Glutamatergic neuron (in vitro differentiated cells): Measurements from ENCODE around the gene TRAF4. TPM values are rescaled to one million over a fixed set of nuclear protein-coding genes. Genes with fewer than 3 reads are reported as not detected.
"Not testable (repeated sequence)": the region's sequence is repeated elsewhere in the genome, so short reads cannot be mapped to it uniquely, and the experiment has no call there.

Source experiments
- DNase-seq: peaks from one replicate; pipeline ENCODE4 v3.0.0; 2022
- H3K27ac Mint-ChIP-seq: one replicate; pipeline ENCODE4 v1.8.0; 2020; ENCODE audit warnings: mild to moderate bottlenecking, mixed read lengths, inconsistent platforms; ENCODE audit not compliant: unreplicated experiment
- H3K27me3 Mint-ChIP-seq: one replicate; pipeline ENCODE4 v1.8.0; 2020; ENCODE audit warnings: mild to moderate bottlenecking, moderate library complexity, mixed read lengths, inconsistent platforms; ENCODE audit not compliant: unreplicated experiment
- H3K36me3 Mint-ChIP-seq: one replicate; pipeline ENCODE4 v1.8.0; 2020; ENCODE audit warnings: mild to moderate bottlenecking, mixed read lengths, inconsistent platforms; ENCODE audit not compliant: unreplicated experiment
- H3K4me1 Mint-ChIP-seq: one replicate; pipeline ENCODE4 v1.8.0; 2020; ENCODE audit warnings: mild to moderate bottlenecking, low read depth, mixed read lengths, inconsistent platforms; ENCODE audit not compliant: unreplicated experiment
- H3K4me3 Mint-ChIP-seq: one replicate; pipeline ENCODE4 v1.8.0; 2020; ENCODE audit warnings: mild to moderate bottlenecking, mixed read lengths, inconsistent platforms; ENCODE audit not compliant: unreplicated experiment
- H3K9me3 Mint-ChIP-seq: one replicate; pipeline ENCODE4 v1.8.0; 2020; ENCODE audit warnings: mild to moderate bottlenecking, moderate library complexity, mixed read lengths, inconsistent platforms; ENCODE audit not compliant: unreplicated experiment
- total RNA-seq: library from RNA; stranded (reverse); fragmentation: NEBNext Ultra II Directional; extraction: Animal tissue kit (Norgen Biotek cat#: 25700); gene quantifications from one replicate; pipeline ENCODE4 v1.2.1, GENCODE V29; 2021; ENCODE audit not compliant: unreplicated experiment
- TF ChIP-seq, protein P1 (sequence below): fragments of 200-600 bp; sonication (generic); IDR thresholded peaks from one replicate; pipeline ENCODE4 v1.5.0; 2021; ENCODE audit not compliant: partially characterized antibody, unreplicated experiment

TRAF4 gene
- total RNA-seq, 1 donor from 2014 or later, result 373 TPM

DNA sequence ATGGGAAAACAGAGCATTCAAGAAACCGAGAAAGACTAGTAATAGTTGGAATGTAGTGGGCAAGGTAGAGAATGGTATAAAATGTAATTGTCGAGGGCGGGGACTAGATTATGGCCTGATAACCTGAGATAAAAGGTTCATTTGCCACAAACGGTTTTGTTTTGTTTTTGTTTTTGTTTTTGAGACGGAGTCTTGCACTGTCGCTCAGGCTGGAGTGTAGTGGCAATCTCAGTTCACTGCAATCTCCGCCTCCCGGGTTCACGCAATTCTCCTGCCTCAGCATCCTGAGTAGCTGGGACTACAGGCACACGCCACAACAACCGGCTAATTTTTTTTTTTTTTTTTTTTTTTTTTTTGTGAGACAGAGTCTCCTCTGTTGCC, 13.9 kb upstream of the TRAF4 start:
- Mint-ChIP-seq H3K4me3 (peak overlapping the region; percentile 8), H3K27me3 (peaks cover 16% of the 10 kb centered on the region), H3K4me1 (peaks cover 8% of the 10 kb centered on the region), H3K36me3 (peaks cover under 1% of the 10 kb centered on the region), H3K9me3 (peaks cover 15% of the 10 kb centered on the region), H3K27ac (no peak overlapping the region)
- DNase-seq, result no peak
- TF ChIP-seq, protein P1, sequence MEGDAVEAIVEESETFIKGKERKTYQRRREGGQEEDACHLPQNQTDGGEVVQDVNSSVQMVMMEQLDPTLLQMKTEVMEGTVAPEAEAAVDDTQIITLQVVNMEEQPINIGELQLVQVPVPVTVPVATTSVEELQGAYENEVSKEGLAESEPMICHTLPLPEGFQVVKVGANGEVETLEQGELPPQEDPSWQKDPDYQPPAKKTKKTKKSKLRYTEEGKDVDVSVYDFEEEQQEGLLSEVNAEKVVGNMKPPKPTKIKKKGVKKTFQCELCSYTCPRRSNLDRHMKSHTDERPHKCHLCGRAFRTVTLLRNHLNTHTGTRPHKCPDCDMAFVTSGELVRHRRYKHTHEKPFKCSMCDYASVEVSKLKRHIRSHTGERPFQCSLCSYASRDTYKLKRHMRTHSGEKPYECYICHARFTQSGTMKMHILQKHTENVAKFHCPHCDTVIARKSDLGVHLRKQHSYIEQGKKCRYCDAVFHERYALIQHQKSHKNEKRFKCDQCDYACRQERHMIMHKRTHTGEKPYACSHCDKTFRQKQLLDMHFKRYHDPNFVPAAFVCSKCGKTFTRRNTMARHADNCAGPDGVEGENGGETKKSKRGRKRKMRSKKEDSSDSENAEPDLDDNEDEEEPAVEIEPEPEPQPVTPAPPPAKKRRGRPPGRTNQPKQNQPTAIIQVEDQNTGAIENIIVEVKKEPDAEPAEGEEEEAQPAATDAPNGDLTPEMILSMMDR, result no peak

DNA sequence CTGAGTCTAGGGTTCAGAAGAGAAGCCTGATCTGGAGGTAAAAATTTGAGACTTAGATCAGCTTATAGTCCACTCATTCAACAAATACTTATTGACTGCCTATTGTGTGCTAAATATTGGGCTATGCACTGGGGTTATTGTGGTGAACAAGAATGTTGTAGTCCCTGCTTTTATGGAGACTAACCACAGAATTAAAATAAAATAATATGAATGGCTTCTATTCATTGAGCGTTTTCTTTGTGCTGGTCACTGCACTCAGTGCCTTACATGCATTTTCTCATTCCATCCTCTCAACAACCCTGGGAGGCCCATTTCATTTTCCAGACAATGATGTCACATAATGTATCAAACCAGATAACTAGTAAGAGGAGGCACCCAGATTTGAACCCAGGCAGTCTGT, 10.5 kb upstream of the TRAF4 start:
- Mint-ChIP-seq H3K27ac (no peak overlapping the region), H3K4me3 (no peak overlapping the region), H3K4me1 (peaks cover 2% of the 10 kb centered on the region), H3K27me3 (peaks cover 2% of the 10 kb centered on the region), H3K36me3 (peaks cover 4% of the 10 kb centered on the region), H3K9me3 (peaks cover 9% of the 10 kb centered on the region)
- DNase-seq, result no peak
- TF ChIP-seq, protein P1, result no peak

DNA sequence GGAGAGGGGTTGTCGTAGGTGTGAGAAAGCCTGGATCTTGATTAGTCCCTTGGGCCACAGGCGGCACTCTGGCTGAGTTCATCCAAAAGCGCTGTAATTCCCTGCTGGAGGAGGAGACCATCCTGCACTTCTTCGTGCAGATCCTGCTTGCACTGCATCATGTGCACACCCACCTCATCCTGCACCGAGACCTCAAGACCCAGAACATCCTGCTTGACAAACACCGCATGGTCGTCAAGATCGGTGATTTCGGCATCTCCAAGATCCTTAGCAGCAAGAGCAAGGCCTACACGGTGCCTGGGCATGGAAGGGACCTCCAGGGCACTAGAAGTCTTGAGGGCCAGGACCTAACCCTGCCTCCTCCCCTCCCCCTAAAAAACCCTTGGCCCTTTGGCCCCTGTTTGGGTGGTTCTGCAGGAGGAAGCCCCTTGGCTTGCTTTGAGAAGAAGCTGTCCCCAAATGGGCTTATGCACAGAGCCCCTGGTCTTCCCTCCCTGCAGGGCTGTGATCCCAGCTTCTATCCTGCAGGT, 9.0 kb upstream of the TRAF4 start:
- Mint-ChIP-seq H3K27me3 (peaks cover 1% of the 10 kb centered on the region), H3K9me3 (peaks cover 8% of the 10 kb centered on the region)
- TF ChIP-seq, protein P1, result no peak

DNA sequence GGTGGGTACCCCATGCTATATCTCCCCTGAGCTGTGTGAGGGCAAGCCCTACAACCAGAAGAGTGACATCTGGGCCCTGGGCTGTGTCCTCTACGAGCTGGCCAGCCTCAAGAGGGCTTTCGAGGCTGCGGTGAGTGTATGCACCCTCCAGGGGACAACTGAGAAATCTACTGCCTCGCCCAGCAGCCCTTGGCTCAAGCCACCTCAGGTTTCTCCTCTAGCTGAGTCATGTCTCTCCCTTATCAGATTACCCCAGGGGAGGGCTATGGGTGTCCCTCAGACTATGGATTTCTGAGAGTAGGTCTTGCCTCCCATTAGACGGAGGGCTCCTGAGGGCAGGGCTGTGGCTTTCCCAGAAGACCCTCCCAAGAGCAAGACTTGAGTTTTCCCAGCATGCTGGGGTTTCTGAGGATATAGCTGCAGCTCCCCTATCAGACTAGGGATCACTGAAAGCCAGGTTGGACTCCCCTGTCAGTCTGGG, 8.5 kb upstream of the TRAF4 start:
- Mint-ChIP-seq H3K4me1 (peaks cover 2% of the 10 kb centered on the region), H3K9me3 (peaks cover 7% of the 10 kb centered on the region), H3K27me3 (peaks cover 2% of the 10 kb centered on the region), H3K4me3 (no peak overlapping the region), H3K27ac (no peak overlapping the region), H3K36me3 (peaks cover 4% of the 10 kb centered on the region)
- DNase-seq, result no peak
- TF ChIP-seq, protein P1, result no peak

More for the DNA sequence above, 9.0 kb upstream of the TRAF4 start:
- H3K27ac Mint-ChIP-seq, result no peak overlapping the region
- DNase-seq, result no peak
- H3K4me3 Mint-ChIP-seq, result no peak overlapping the region
- peaks cover 4% of the 10 kb centered on the region for H3K36me3 Mint-ChIP-seq
- H3K4me1 Mint-ChIP-seq, result peaks cover 2% of the 10 kb centered on the region

DNA sequence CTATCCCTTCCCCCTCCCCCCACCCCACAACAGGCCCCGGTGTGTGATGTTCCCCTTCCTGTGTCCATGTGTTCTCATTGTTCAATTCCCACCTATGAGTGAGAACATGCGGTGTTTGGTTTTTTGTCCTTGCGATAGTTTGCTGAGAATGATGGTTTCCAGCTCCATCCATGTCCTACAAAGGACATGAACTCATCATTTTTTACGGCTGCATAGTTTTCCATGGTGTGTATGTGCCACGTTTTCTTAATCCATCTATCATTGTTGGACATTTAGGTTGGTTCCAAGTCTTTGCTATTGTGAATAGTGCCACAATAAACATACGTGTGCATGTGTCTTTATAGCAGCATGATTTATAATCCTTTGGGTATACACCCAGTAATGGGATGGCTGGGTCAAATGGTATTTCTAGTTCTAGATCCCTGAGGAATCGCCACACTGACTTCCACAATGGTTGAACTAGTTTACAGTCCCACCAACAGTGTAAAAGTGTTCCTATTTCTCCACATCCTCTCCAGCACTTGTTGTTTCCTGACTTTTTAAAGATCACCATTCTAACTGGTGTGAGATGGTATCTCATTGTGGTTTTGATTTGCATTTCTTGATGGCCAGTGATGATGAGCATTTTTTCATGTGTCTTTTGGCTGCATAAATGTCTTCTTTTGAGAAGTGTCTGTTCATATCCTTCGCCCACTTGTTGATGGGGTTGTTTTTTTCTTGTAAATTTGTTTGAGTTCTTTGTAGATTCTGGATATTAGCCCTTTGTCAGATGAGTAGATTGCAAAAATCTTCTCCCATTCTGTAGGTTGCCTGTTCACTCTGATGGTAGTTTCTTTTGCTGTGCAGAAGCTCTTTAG, 7.7 kb upstream of the TRAF4 start:
- not testable (repeated sequence) for H3K27ac Mint-ChIP-seq, DNase-seq, H3K4me3 Mint-ChIP-seq, H3K27me3 Mint-ChIP-seq, H3K36me3 Mint-ChIP-seq, H3K4me1 Mint-ChIP-seq, H3K9me3 Mint-ChIP-seq
